Stimulated activated naive B cell treated with anti-CD40 and anti-IgM and Interleukin-4, amounts not matched to agents 10 μg/mL and 1 μg/mL and 100 μg/mL, for 72 hours (primary cell): ENCODE results near the gene ALK.

Source experiments
- ATAC-seq, 2 donors: fragments of 150-1000 bp; cut with Tn5 transposase; replicated peaks; 2 replicates each; pipeline ENCODE4 v1.10.0; 2021; ENCODE audit warnings: moderate library complexity in 1 of 2
- DNase-seq: peaks from one replicate; pipeline ENCODE4 v3.0.0; 2021
- H3K27ac Mint-ChIP-seq: one replicate; pipeline ENCODE4 v1.8.0; 2022; ENCODE audit warnings: mild to moderate bottlenecking, mixed read lengths
- H3K27me3 Mint-ChIP-seq, 2 donors: one replicate each; pipeline ENCODE4 v1.8.0; 2022; ENCODE audit warnings: mixed read lengths in 2 of 2
- H3K36me3 Mint-ChIP-seq, 2 donors: one replicate each; pipeline ENCODE4 v1.8.0; 2022; ENCODE audit warnings: mixed read lengths in 2 of 2, mild to moderate bottlenecking in 1 of 2
- H3K4me1 Mint-ChIP-seq, 2 donors: one replicate each; pipeline ENCODE4 v1.8.0; 2022; ENCODE audit warnings: mixed read lengths in 2 of 2, mild to moderate bottlenecking in 1 of 2
- H3K4me3 Mint-ChIP-seq, 2 donors: one replicate each; pipeline ENCODE4 v1.8.0; 2022; ENCODE audit warnings: mild to moderate bottlenecking in 2 of 2, mixed read lengths in 2 of 2, moderate library complexity in 1 of 2
- H3K9me3 Mint-ChIP-seq, 2 donors: one replicate each; pipeline ENCODE4 v1.8.0; 2022; ENCODE audit warnings: mixed read lengths in 2 of 2, mild to moderate bottlenecking in 1 of 2

The ALK gene

DNA sequence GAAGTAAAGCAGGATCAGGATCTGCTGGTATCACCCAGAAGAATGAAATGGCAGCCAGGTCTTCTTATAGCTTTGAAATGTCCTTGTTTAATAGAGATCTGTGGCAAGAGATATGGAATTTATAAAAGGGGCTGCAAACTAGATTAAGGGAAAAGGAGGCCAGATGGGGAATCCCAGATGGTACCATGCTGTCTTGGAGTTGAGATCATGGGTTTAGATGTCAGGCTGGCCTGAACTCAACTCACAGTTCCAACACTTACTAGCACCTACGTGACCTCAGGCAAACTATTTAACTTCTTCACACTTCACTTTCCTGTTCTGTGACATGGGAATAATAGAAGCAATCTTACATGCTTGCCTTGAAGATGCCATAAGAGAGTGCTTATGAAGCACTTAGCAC is 188.2 kb downstream of the ALK start:
- Mint-ChIP-seq H3K27me3 (peaks cover 4 to 6% of the 10 kb centered on the region in 2 donors), H3K9me3 (no peaks in the 10 kb centered on the region), H3K36me3 (no peaks in the 10 kb centered on the region), H3K4me1 (no peaks in the 10 kb centered on the region), H3K27ac (no peak overlapping the region), H3K4me3 (no peak overlapping the region)
- ATAC-seq (no peak), DNase-seq (no peak)

DNA sequence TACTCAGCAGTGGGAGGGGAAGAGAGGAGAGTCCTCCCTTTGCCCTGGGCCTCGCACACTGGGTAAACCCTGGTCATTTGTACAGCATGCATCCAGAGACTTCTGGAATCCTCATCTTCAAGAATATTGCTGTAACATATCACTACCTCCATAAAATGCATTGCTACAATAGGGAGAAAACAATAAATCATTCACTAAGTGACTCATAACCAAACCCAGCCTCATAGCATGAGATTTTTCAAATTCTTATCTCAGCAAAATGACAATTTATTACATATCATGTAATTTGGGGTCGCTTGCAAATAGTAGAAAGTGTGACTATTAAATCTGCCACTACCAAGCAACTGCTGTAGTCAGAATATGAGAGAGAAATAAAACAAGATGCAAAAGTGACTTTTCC is 189.4 kb downstream of the ALK start:
- Mint-ChIP-seq H3K27ac (no peak overlapping the region), H3K4me3 (no peak overlapping the region), H3K9me3 (no peaks in the 10 kb centered on the region), H3K4me1 (no peaks in the 10 kb centered on the region), H3K36me3 (no peaks in the 10 kb centered on the region), H3K27me3 (peaks cover 0 to 6% of the 10 kb centered on the region in 2 donors)
- DNase-seq (no peak), ATAC-seq (no peak)

DNA sequence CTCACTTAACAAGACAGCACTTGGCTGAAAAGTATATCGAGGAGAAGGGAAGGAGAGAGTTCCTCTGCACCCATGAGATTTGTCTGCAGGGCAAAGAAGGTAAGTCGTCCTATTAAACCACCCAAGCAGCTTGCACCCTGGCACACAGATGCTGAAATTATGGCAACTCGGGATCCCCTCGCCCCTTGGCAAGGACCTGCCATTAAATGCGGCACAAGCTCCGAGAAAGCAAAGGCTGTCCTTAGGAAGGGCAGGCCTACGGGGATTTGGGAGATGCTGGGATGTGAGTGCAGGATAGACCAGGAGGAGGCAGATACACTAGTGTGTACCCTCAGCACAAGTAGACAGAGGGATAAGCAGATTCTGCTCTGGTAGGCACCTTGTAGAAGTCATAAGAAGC is 191.5 kb downstream of the ALK start:
- no peaks in the 10 kb centered on the region for H3K4me1 Mint-ChIP-seq
- DNase-seq = no peak
- no peak overlapping the region for H3K27ac Mint-ChIP-seq
- peaks cover 0 to 6% of the 10 kb centered on the region in 2 donors for H3K27me3 Mint-ChIP-seq
- H3K36me3 Mint-ChIP-seq = no peaks in the 10 kb centered on the region
- H3K4me3 Mint-ChIP-seq = no peak overlapping the region
- ATAC-seq = no peak
- no peaks in the 10 kb centered on the region for H3K9me3 Mint-ChIP-seq

DNA sequence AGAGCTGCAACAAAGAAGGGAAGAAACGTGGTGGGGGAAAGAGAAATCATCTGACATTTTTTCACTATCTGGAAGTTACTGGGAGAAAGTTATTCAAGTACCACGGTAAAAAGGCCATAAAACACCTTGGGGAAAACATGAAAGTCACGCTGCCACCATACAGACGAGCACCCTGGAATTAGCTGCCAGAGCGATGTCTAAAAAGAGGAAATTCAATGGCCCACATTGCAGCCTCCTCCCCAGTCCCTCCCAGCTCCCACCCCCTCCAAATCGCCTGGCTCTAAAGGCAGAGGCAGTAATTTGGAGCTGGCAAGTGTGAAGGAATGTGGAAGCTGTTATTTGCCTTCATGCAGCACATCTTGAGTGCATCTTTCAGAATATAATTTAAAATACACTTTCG is 192.0 kb downstream of the ALK start:
- DNase-seq = no peak
- H3K4me3 Mint-ChIP-seq = no peak overlapping the region
- no peak for ATAC-seq
- no peaks in the 10 kb centered on the region for H3K4me1 Mint-ChIP-seq
- no peaks in the 10 kb centered on the region for H3K9me3 Mint-ChIP-seq
- no peaks in the 10 kb centered on the region for H3K36me3 Mint-ChIP-seq
- peaks cover 0 to 6% of the 10 kb centered on the region in 2 donors for H3K27me3 Mint-ChIP-seq
- H3K27ac Mint-ChIP-seq = no peak overlapping the region

DNA sequence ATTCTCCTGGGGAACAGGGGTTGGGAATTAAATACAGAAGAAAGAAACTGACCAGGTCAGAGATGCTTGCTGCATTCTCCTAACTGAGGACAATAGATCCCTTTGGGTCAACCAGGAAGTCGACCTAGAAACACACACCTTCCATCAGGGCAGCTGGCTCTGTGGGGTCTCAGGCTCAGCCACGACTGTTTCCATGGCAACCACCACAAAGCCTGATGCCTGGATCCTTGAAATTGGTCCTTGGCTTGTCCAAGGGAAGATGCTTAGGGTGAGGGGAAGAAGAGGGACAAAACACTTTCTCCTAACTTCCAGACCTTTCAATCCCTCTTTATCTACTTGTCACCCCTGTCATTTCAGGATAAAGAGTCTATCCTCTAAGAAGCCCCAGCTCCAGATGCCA is 194.4 kb downstream of the ALK start:
- DNase-seq = no peak
- Mint-ChIP-seq H3K4me1 (no peaks in the 10 kb centered on the region), H3K36me3 (no peaks in the 10 kb centered on the region), H3K27ac (no peak overlapping the region), H3K9me3 (no peaks in the 10 kb centered on the region), H3K27me3 (no peaks in the 10 kb centered on the region), H3K4me3 (no peak overlapping the region)
- ATAC-seq = no peak

DNA sequence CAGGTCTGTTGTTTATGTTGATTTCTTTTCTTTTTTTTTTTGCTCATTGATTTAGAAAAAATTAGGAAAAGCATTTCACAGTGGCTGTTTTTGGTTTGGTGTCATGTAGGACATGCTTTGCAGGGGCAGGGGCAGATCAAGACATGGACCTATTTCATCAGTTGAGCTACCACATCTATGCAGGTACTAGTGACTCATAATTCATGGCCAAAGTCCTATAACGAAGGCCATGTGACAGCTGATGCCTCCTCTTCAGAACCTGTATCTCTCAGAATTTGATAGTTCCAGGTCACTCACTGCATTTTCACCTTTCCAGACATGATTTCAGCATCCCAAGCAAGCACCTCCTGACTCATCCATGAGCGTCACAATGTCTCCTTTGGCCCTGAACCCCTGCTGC is 195.8 kb downstream of the ALK start:
- ATAC-seq (no peak), DNase-seq (no peak)
- Mint-ChIP-seq H3K4me1 (no peaks in the 10 kb centered on the region), H3K36me3 (no peaks in the 10 kb centered on the region), H3K9me3 (no peaks in the 10 kb centered on the region), H3K27me3 (no peaks in the 10 kb centered on the region), H3K27ac (no peak overlapping the region), H3K4me3 (no peak overlapping the region)

DNA sequence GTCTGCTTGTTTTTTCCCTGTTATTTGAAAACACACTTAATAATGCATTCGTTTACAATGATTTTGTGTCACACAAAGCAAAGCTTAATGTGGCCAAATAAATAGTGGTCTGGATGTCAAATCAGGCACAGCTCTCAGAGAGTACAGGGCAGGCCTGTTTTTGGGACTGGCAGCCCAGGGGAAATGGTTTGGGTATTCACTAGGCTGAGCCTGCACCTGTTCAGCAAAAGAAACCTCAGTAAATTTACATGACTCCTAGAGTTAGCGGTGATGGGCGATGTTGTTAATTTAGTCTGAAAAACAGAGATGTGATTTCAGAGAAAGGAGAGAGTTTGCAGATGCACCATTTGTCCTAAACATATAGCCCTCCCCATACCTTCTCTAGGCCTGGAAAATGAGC is 197.1 kb downstream of the ALK start:
- no peaks in the 10 kb centered on the region for H3K36me3 Mint-ChIP-seq
- H3K4me3 Mint-ChIP-seq = no peak overlapping the region
- H3K27ac Mint-ChIP-seq = no peak overlapping the region
- H3K9me3 Mint-ChIP-seq = no peaks in the 10 kb centered on the region
- no peaks in the 10 kb centered on the region for H3K4me1 Mint-ChIP-seq
- no peaks in the 10 kb centered on the region for H3K27me3 Mint-ChIP-seq
- ATAC-seq (no peak), DNase-seq (no peak)

DNA sequence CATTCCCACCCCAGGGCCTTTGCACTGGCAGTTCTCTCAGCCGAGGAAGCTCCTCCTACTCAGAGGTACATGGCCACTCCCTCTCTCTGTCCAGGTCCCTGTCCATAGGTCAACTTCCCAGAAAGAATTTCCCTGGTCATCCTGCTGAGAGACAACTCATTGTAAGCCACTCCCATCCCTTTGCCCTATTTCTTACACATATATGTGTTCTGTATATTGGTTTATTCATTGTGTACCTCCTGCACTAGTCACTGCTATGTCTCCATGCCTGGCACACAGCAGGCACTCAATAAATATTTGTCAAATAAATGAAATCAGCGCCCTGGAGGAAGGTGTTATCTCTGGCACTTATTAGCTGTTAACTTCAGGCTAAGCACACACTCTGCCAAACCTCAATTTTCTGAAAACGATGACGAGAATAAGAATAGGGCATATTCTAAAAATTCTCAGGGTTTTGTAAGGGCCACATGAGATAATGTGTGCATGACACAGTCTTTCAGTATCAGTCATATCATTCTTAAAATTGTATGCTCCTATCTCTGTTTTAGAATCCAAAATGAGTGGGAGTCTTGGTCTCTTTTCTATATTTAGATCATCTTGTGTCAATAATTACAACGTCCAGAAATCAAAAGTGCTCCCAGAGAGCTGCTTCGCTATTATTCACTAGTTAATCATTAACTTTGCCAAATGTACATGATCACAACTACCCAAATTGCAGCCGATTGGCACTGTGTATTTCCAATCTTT is 198.0 kb downstream of the ALK start:
- Mint-ChIP-seq H3K9me3 (no peaks in the 10 kb centered on the region), H3K4me1 (no peaks in the 10 kb centered on the region), H3K27me3 (no peaks in the 10 kb centered on the region), H3K27ac (no peak overlapping the region), H3K4me3 (no peak overlapping the region), H3K36me3 (no peaks in the 10 kb centered on the region)
- ATAC-seq = no peak
- DNase-seq = no peak

DNA sequence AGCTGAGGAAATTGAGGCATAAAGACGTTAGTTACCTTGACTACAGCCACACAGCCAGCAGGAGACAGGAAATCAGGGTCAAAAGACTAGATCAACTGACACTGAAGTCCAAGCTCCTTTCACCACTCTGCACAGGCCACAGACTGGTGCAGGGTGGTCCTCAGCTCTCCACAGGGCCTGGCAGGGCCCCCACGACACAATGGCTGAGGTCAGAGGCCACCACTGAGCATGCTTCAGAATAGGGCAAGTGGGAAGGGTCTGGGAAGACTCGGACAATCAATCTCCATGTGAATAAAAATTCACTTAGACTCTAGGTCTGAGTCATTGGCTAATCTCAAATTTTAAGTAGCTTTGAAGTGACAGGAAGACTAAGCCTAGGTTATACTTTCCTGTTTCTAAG is 201.7 kb downstream of the ALK start:
- no peak for DNase-seq
- H3K4me1 Mint-ChIP-seq = no peaks in the 10 kb centered on the region
- H3K36me3 Mint-ChIP-seq = no peaks in the 10 kb centered on the region
- no peaks in the 10 kb centered on the region for H3K27me3 Mint-ChIP-seq
- no peak overlapping the region for H3K27ac Mint-ChIP-seq
- no peak overlapping the region for H3K4me3 Mint-ChIP-seq
- no peak for ATAC-seq
- no peaks in the 10 kb centered on the region for H3K9me3 Mint-ChIP-seq

DNA sequence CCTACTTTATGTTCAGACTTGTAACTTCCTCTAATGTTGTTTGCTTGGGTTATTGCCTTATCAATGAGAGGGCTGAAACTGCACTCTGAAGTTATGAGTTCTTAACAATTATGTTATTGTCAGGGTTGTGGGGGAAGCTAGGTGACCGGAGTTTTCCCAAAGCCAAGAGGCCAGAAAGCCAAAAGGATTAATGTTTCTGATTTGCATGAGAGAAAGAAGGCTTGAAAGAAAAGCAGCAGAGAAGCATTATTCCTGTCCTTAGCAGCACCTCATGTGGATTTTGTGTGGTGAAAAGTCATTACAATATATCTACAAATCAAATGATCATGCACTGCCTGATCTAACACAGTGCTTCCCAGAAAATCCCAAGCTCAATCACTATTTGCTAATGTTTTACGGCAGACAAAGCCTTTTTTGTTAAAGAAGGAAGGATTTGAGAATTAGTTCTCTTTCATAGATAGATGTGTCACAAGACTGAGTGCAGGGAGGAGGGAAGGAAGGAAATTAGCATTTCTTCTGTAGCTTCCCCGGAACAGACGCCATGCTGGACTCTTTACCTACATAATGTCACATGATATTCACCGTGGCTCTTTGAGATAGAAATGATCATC is 203.2 kb downstream of the ALK start:
- no peaks in the 10 kb centered on the region for H3K4me1 Mint-ChIP-seq
- H3K9me3 Mint-ChIP-seq = no peaks in the 10 kb centered on the region
- ATAC-seq = no peak
- no peak overlapping the region for H3K27ac Mint-ChIP-seq
- no peak for DNase-seq
- H3K27me3 Mint-ChIP-seq = no peaks in the 10 kb centered on the region
- no peak overlapping the region for H3K4me3 Mint-ChIP-seq
- no peaks in the 10 kb centered on the region for H3K36me3 Mint-ChIP-seq

DNA sequence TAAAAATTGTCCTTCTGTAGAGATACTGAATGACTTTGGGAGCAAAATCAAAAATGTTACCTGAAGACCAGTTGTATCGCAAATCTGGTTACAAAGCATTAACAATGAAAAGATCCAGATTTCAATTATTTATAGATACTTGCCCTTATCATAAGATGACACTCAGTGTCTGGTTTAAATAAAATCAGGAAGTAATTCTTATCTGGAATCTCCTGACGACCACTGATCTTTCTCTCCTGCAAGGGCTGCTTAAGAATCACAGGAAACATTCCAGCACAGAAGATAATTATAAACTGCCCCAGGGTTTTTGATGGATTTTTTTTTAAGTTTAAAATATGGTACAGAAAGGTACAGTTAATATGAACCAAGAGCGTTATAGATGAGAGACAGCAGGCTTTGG is 205.7 kb downstream of the ALK start:
- Mint-ChIP-seq H3K4me3 (no peak overlapping the region), H3K9me3 (no peaks in the 10 kb centered on the region), H3K27me3 (peaks cover 0 to 3% of the 10 kb centered on the region in 2 donors), H3K27ac (no peak overlapping the region), H3K36me3 (no peaks in the 10 kb centered on the region), H3K4me1 (no peaks in the 10 kb centered on the region)
- no peak for ATAC-seq
- DNase-seq = no peak

DNA sequence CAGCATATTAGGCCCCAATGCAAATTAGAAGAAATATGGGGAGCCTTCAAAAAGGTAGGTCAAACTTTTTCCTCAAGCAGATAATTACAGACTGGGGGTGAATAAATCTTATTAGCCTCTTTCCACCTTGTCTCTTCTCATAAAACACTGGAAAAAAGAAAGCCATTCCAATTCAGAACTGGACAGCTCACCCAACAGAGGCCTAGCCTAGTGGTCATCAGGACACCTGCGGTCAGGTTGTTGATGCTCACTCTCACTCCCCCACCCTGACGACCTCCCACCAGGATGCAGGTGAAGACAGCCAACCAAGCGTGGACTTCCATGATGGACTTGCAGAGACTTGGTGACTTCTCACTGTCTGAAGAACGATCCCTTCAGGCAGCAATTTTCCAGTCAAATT is 207.1 kb downstream of the ALK start:
- H3K27ac Mint-ChIP-seq = no peak overlapping the region
- no peaks in the 10 kb centered on the region for H3K9me3 Mint-ChIP-seq
- H3K36me3 Mint-ChIP-seq = no peaks in the 10 kb centered on the region
- no peaks in the 10 kb centered on the region for H3K4me1 Mint-ChIP-seq
- H3K27me3 Mint-ChIP-seq = peaks cover 0 to 3% of the 10 kb centered on the region in 2 donors
- ATAC-seq (no peak), DNase-seq (no peak)
- H3K4me3 Mint-ChIP-seq = no peak overlapping the region

DNA sequence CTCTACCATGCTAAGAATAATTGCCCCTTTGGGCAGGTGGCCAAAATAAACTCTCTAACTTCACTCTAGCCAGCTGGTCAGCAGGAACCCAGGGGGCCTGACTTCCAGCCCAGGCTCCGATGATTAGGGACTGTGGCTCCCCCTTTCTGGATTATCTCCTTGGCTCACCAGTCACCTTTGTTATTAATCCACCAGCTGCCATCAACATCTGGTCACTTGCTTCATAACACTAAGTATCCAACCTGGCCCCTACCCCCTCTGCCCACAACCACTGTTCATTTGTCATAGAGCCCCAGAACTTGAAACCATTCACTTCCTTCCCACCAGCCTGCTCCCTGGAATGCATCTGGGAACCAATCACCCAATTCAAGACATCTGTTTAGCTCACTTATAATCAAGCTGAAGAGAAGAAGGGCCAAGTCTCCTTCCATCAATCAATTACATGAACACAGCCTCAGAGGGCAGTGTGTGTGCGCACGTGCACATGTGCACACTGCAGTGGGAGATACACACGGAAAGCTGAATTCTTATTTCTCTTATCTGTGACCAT is 215.1 kb downstream of the ALK start:
- H3K4me3 Mint-ChIP-seq = no peak overlapping the region
- H3K27ac Mint-ChIP-seq = no peak overlapping the region
- no peaks in the 10 kb centered on the region for H3K27me3 Mint-ChIP-seq
- H3K4me1 Mint-ChIP-seq = no peaks in the 10 kb centered on the region
- H3K36me3 Mint-ChIP-seq = no peaks in the 10 kb centered on the region
- no peak for ATAC-seq
- no peak for DNase-seq
- H3K9me3 Mint-ChIP-seq = peaks cover 0 to 2% of the 10 kb centered on the region in 2 donors

DNA sequence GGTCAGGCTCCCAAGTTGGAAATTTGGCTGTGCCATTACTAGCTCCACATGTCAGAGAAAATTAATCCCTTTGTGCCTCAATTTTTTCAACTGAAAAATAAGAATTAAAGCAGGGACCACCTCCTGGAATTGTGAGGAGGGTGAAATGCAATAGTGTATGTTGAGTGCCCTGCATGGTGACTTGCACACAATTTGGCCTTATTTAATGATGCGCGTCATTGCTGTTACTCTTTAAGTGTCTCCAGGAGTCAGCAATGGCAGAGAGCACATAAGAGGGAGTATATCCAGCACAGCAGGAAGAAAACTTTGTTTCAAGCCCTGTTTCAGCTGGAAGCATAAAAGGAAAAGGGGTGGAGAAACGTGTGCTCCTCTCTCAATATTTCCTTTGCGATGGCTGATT is 215.8 kb downstream of the ALK start:
- H3K36me3 Mint-ChIP-seq = no peaks in the 10 kb centered on the region
- DNase-seq (no peak), ATAC-seq (no peak)
- no peak overlapping the region for H3K27ac Mint-ChIP-seq
- no peaks in the 10 kb centered on the region for H3K27me3 Mint-ChIP-seq
- no peak overlapping the region for H3K4me3 Mint-ChIP-seq
- no peaks in the 10 kb centered on the region for H3K4me1 Mint-ChIP-seq
- peaks cover 0 to 2% of the 10 kb centered on the region in 2 donors for H3K9me3 Mint-ChIP-seq

DNA sequence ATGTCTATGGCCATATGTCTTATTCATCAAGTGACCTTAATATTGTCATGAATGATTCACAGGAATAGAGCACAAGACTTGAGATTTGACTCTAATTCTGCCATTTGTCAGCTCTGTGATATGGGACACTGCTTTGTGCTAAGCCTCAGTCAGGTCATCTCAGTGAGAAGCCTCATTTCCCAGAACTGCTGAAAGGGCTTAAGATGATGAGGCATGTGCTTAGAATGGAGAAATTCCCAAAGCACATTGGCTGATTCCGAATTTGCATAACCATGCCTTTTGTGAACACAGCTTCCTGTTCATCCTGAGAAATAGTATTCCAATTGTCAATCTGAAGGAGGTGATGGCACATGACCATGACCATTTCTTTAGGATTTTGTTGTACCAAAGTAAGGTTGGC is 218.1 kb downstream of the ALK start:
- no peak for DNase-seq
- Mint-ChIP-seq H3K4me1 (no peaks in the 10 kb centered on the region), H3K4me3 (no peak overlapping the region), H3K9me3 (peaks cover 0 to 2% of the 10 kb centered on the region in 2 donors), H3K27me3 (no peaks in the 10 kb centered on the region), H3K27ac (no peak overlapping the region), H3K36me3 (no peaks in the 10 kb centered on the region)
- no peak for ATAC-seq
